NCI-H82 treated with DMSO at 0.1 percent for 48 hours (cell line): Measurements from ENCODE around the gene ALDOC.
A peak's percentile ranks its signal among the peaks of the same experiment; 100 is the strongest.

Source experiments
- DNase-seq: peaks from one replicate; lab custom pipeline; 2025; ENCODE audit not compliant: unreplicated experiment; lab: John Stamatoyannopoulos, UW

Gene ALDOC

GRCh38 chr17:28553000-28553505, 23.6 kb downstream of the ALDOC start:
- DNase-seq: no peak

GRCh38 chr17:28552176-28552999, 24.3 kb downstream of the ALDOC start, which contains the start of gene UNC119:
Gene UNC119, minus strand, starts transcription at chr17:28552624. Its CDS starts 67 bp downstream, at chr17:28552557.
- peak; percentile 75 for DNase-seq

- no peak for DNase-seq
Observed at GRCh38 chr17:28551421-28552175, 25.1 kb downstream of the ALDOC start.

- DNase-seq: no peak
Observed at GRCh38 chr17:28550858-28551257, 25.8 kb downstream of the ALDOC start.

- DNase-seq: peak; percentile 96
Observed at GRCh38 chr17:28549236-28550132, 27.2 kb downstream of the ALDOC start.

GRCh38 chr17:28548417-28549130, 28.1 kb downstream of the ALDOC start:
- no peak for DNase-seq

- no peak for DNase-seq
Observed at GRCh38 chr17:28547623-28548416, 28.9 kb downstream of the ALDOC start.

- no peak for DNase-seq
Observed at GRCh38 chr17:28547096-28547622, 29.5 kb downstream of the ALDOC start.

GRCh38 chr17:28545787-28546415, 30.8 kb downstream of the ALDOC start:
- DNase-seq: peak; percentile 52

GRCh38 chr17:28545141-28545503, 31.6 kb downstream of the ALDOC start:
- no peak for DNase-seq

GRCh38 chr17:28544402-28545140, 32.1 kb downstream of the ALDOC start:
- DNase-seq: no peak

- no peak for DNase-seq
Observed at GRCh38 chr17:28541439-28541838, 35.3 kb downstream of the ALDOC start.

- no peak for DNase-seq
Observed at GRCh38 chr17:28540231-28540630, 36.5 kb downstream of the ALDOC start.

GRCh38 chr17:28538296-28538895, 38.3 kb downstream of the ALDOC start:
- DNase-seq: no peak

- no peak for DNase-seq
Observed at GRCh38 chr17:28537219-28537610, 39.5 kb downstream of the ALDOC start.

- no peak for DNase-seq
Observed at GRCh38 chr17:28536532-28537218, 40.0 kb downstream of the ALDOC start.

- DNase-seq: no peak
Observed at GRCh38 chr17:28534740-28535375, 41.8 kb downstream of the ALDOC start.
